Erythroblast (primary cell): ENCODE results near the gene MRGPRD.

Source experiments
- GATA1 ChIP-seq: IDR thresholded peaks from 2 replicates; pipeline ENCODE4 v1.6.1; 2011; ENCODE audit warnings: low read depth, mild to moderate bottlenecking, control low read depth, low read length, moderate library complexity
- POLR2A ChIP-seq: IDR thresholded peaks from 2 replicates; pipeline ENCODE4 v1.6.1; 2011; ENCODE audit warnings: mild to moderate bottlenecking, low read length

DNA sequence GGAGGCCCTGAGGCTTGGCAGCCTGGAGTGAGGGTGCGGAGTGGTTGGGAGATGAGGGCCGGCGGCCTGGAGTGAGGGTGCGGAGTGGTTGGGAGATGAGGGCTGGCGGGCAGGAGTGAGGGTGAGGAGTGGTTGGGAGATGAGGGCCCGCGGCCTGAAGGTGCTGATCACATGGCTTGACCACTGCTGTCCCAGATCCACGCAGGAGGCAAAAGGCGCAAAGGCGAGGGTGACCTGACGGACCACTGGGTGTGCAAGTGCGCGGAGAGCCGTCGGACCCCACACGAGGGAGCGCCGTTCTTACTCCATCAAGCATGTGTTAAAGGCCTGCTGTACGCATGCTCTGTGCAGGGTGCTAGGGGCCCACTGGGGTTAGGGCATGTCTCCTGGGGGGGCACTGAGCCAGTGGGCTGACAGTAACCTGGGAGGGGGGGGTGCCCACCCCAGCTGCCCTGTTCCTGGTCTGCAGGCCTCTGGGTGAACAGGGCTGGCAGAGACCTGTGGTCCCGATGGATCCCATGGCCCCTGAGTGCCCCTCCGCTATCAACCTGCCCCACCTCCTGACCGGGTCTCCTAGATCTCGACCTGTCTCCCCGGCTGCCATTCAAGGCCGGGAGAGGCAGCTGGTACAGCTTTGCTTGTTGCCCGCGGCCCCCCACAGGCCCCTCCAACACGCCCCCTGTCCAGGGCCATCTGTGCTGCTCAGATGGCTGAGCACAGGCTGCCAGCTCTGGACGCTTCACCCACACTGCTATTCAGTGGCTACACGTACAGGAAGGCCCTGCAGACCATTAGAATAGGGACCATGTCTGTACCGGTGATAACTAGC, 21.1 kb downstream of the MRGPRD start:
- no peak for TF ChIP-seq POLR2A
- no peak for TF ChIP-seq GATA1
